Mammary epithelial cell (primary cell): ENCODE results near the gene LRRC25.

Source experiments
- CTCF ChIP-seq, 2 donors: IDR thresholded peaks in 1 of 2; conservative IDR thresholded peaks in 1 of 2; 2 replicates each; pipeline ENCODE4 v1.5.1; 2011 to 2012; ENCODE audit warnings: inconsistent platforms in 2 of 2, low read length in 2 of 2, mild to moderate bottlenecking in 2 of 2, control low read depth in 1 of 2, low read depth in 1 of 2; ENCODE audit not compliant: insufficient read depth in 1 of 2; ENCODE audit errors: extremely low read depth in 1 of 2
- EZH2 ChIP-seq: IDR thresholded peaks from 2 replicates; pipeline ENCODE4 v1.6.1; 2012; ENCODE audit warnings: low read length, inconsistent platforms, borderline replicate concordance

- TF ChIP-seq CTCF (conservative IDR thresholded peaks at IDR 0.05 in 1 of 2, IDR thresholded peaks at IDR 0.05 in 1 of 2; ENCODE audit: extremely low read depth in 1 of 2, insufficient read depth in 1 of 2, low read depth in 1 of 2, low read length in 2 of 2) (no peak), EZH2 (no peak)
These were observed 29.0 kb upstream of the LRRC25 start for GRCh38 chr19:18426416-18426767.
